ENCODE results near the gene GAGE12H.
"Not testable (repeated sequence)": the region's sequence is repeated elsewhere in the genome, so short reads cannot be mapped to it uniquely, and the experiment has no call there.

GRCh38 chrX:49579649-49580048, at the start of gene GAGE12H:
- not testable (repeated sequence) for TF ChIP-seq YY1 (IDR thresholded peaks at IDR 0.05); RAD21 (IDR thresholded peaks at IDR 0.05); EGR1 (IDR thresholded peaks at IDR 0.05; ENCODE audit: low read depth in 2 of 2)
